ENCODE measurements around the gene RNF114.
A peak's percentile ranks its signal among the peaks of the same experiment; 100 is the strongest.

Gene RNF114

GRCh38 chr20:49887251-49888211 is 48.7 kb upstream of the RNF114 start (continued):
- no peak for TF ChIP-seq ZNF692 (tag by site-specific recombination; IDR thresholded peaks at IDR 0.05)
- no peak for TF ChIP-seq GLIS1 (tag by site-specific recombination; IDR thresholded peaks at IDR 0.05)
- TF ChIP-seq, protein P1, sequence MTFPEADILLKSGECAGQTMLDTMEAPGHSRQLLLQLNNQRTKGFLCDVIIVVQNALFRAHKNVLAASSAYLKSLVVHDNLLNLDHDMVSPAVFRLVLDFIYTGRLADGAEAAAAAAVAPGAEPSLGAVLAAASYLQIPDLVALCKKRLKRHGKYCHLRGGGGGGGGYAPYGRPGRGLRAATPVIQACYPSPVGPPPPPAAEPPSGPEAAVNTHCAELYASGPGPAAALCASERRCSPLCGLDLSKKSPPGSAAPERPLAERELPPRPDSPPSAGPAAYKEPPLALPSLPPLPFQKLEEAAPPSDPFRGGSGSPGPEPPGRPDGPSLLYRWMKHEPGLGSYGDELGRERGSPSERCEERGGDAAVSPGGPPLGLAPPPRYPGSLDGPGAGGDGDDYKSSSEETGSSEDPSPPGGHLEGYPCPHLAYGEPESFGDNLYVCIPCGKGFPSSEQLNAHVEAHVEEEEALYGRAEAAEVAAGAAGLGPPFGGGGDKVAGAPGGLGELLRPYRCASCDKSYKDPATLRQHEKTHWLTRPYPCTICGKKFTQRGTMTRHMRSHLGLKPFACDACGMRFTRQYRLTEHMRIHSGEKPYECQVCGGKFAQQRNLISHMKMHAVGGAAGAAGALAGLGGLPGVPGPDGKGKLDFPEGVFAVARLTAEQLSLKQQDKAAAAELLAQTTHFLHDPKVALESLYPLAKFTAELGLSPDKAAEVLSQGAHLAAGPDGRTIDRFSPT (tag by site-specific recombination; IDR thresholded peaks at IDR 0.05) = no peak

- H3K9me3 ChIP-seq (ENCODE audit: control insufficient read depth, insufficient read depth, low read depth, low read length) = no peaks in the 10 kb centered on the region
- no peak overlapping the region for H3K27ac ChIP-seq (ENCODE audit: extremely low read depth, low read depth, low read length)
- ChIA-PET CTCF (interaction anchor here (0.6 to 4.6 kb wide), 28 partner anchors 8 to 352 kb away, joined by 3 to 56 read pairs (median 4); no protein-coding TSS in a partner anchor), POLR2A (interaction anchor here (1.1 kb wide), 1 partner anchor 278 kb away, joined by 3 read pairs; no protein-coding TSS in a partner anchor)
- no peaks in the 10 kb centered on the region for H3K4me1 ChIP-seq (ENCODE audit: control insufficient read depth, insufficient read depth, low read length)
- peaks cover 0 to 49% of the 10 kb centered on the region in 2 experiments; a peak in 1 of 3 replicates for H3K36me3 ChIP-seq (ENCODE audit: control insufficient read depth in 2 of 2, insufficient read depth in 1 of 2, low read length in 2 of 2)
- H3K4me3 ChIP-seq (ENCODE audit: low read depth, low read length) = no peak overlapping the region
- TF ChIP-seq HOXA7 (CRISPR knock-in tag; IDR thresholded peaks at IDR 0.05; ENCODE audit: borderline replicate concordance) (no peak), CTCF (tag by site-specific recombination; IDR thresholded peaks at IDR 0.05) (peak; percentile 85), ZNF610 (tag by site-specific recombination; IDR thresholded peaks at IDR 0.05; ENCODE audit: borderline replicate concordance) (no peak), ZNF19 (tag by site-specific recombination; IDR thresholded peaks at IDR 0.05; ENCODE audit: low read depth) (no peak), ZNF239 (tag by site-specific recombination; IDR thresholded peaks at IDR 0.05) (no peak), SP7 (tag by site-specific recombination; IDR thresholded peaks at IDR 0.05) (no peak), ZNF37A (tag by site-specific recombination; IDR thresholded peaks at IDR 0.05) (no peak), ZBTB1 (tag by site-specific recombination; IDR thresholded peaks at IDR 0.05) (no peak), ZNF549 (tag by site-specific recombination; IDR thresholded peaks at IDR 0.05) (no peak), FEZF1 (tag by site-specific recombination; IDR thresholded peaks at IDR 0.05) (peak; percentile 55; the same call in 1 of the 2 replicates), ZNF398 (tag by site-specific recombination; IDR thresholded peaks at IDR 0.05) (no peak), ZSCAN16 (tag by site-specific recombination; IDR thresholded peaks at IDR 0.05) (peak; percentile 94)
- TF ChIP-seq, protein P2, sequence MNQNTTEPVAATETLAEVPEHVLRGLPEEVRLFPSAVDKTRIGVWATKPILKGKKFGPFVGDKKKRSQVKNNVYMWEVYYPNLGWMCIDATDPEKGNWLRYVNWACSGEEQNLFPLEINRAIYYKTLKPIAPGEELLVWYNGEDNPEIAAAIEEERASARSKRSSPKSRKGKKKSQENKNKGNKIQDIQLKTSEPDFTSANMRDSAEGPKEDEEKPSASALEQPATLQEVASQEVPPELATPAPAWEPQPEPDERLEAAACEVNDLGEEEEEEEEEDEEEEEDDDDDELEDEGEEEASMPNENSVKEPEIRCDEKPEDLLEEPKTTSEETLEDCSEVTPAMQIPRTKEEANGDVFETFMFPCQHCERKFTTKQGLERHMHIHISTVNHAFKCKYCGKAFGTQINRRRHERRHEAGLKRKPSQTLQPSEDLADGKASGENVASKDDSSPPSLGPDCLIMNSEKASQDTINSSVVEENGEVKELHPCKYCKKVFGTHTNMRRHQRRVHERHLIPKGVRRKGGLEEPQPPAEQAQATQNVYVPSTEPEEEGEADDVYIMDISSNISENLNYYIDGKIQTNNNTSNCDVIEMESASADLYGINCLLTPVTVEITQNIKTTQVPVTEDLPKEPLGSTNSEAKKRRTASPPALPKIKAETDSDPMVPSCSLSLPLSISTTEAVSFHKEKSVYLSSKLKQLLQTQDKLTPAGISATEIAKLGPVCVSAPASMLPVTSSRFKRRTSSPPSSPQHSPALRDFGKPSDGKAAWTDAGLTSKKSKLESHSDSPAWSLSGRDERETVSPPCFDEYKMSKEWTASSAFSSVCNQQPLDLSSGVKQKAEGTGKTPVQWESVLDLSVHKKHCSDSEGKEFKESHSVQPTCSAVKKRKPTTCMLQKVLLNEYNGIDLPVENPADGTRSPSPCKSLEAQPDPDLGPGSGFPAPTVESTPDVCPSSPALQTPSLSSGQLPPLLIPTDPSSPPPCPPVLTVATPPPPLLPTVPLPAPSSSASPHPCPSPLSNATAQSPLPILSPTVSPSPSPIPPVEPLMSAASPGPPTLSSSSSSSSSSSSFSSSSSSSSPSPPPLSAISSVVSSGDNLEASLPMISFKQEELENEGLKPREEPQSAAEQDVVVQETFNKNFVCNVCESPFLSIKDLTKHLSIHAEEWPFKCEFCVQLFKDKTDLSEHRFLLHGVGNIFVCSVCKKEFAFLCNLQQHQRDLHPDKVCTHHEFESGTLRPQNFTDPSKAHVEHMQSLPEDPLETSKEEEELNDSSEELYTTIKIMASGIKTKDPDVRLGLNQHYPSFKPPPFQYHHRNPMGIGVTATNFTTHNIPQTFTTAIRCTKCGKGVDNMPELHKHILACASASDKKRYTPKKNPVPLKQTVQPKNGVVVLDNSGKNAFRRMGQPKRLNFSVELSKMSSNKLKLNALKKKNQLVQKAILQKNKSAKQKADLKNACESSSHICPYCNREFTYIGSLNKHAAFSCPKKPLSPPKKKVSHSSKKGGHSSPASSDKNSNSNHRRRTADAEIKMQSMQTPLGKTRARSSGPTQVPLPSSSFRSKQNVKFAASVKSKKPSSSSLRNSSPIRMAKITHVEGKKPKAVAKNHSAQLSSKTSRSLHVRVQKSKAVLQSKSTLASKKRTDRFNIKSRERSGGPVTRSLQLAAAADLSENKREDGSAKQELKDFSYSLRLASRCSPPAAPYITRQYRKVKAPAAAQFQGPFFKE (tag by site-specific recombination; IDR thresholded peaks at IDR 0.05; ENCODE audit: borderline replicate concordance) = no peak
- TF ChIP-seq, protein P1 (tag by site-specific recombination; IDR thresholded peaks at IDR 0.05) = peak; percentile 10; the same call in 1 of the 2 replicates
Measured at GRCh38 chr20:49888212-49889000, 47.8 kb upstream of the RNF114 start.
